ENCODE measurements around the gene PFKFB2.

The PFKFB2 gene

DNA sequence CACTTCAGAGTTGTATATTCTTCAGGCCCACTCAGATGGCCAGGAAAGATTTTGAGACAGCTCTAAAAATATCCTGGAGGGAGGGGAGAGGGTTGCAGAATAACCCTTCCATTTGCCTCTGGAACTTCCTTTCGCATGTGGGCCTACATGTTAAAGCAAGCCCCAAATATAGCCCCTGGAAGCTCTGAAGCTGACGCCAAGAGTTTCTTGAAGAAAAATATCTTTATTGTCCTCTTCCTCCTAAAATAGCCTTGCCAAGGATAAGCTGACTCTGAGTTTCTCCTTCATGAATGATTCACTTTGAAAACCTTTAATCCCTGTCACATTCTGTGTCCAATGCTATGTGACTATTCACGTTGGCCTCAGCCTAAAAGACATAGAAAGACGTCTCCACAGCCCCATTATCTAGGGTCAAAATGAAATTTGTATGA, 27.0 kb upstream of the PFKFB2 start:
- TF ChIP-seq, protein P1, sequence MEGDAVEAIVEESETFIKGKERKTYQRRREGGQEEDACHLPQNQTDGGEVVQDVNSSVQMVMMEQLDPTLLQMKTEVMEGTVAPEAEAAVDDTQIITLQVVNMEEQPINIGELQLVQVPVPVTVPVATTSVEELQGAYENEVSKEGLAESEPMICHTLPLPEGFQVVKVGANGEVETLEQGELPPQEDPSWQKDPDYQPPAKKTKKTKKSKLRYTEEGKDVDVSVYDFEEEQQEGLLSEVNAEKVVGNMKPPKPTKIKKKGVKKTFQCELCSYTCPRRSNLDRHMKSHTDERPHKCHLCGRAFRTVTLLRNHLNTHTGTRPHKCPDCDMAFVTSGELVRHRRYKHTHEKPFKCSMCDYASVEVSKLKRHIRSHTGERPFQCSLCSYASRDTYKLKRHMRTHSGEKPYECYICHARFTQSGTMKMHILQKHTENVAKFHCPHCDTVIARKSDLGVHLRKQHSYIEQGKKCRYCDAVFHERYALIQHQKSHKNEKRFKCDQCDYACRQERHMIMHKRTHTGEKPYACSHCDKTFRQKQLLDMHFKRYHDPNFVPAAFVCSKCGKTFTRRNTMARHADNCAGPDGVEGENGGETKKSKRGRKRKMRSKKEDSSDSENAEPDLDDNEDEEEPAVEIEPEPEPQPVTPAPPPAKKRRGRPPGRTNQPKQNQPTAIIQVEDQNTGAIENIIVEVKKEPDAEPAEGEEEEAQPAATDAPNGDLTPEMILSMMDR (IDR thresholded peaks at IDR 0.05; ENCODE audit: low read depth, low read length), result no peak
- H3K27me3 ChIP-seq, result peaks cover 60% of the 10 kb centered on the region
- no peak for DNase-seq
- H3K4me1 ChIP-seq, result no peaks in the 10 kb centered on the region
- no peaks in the 10 kb centered on the region for H3K36me3 ChIP-seq
- H3K9me3 ChIP-seq, result no peaks in the 10 kb centered on the region
- H3K4me3 ChIP-seq (ENCODE audit: low read depth, low read length), result no peak overlapping the region

DNA sequence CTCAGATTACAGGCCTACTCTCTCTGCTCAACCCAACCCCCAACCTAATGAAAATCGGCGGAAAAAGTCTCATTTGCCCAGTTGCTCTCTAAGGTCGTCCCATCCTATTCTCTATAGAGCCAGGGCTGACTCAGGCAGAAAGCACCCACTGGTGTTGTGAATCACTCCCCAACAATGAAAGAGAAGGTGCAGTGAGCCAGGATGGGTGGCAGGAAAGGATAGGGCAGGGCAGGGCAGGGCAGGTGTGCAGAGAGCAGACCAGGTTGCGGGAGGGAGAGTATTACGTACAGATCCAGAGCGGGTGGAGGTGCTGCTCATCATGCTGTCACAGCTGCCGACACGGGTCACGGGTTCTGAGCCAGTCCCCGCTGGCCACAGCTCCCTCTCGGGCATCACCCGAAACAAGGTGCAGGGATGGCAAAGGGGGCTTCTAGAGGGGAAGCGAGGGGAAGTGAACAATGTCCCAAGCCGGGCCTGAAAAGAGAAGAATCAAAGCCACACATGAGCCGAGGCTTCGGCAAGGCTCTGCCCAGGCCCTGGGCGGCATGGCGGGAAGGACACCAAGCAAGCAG, 25.8 kb upstream of the PFKFB2 start:
- Histone ChIP-seq H3K4me3 (ENCODE audit: low read depth, low read length) (no peak overlapping the region), H3K36me3 (no peaks in the 10 kb centered on the region), H3K4me1 (no peaks in the 10 kb centered on the region), H3K27me3 (peaks cover 66% of the 10 kb centered on the region), H3K9me3 (no peaks in the 10 kb centered on the region)
- TF ChIP-seq, protein P1 (IDR thresholded peaks at IDR 0.05; ENCODE audit: low read depth, low read length), result no peak
- DNase-seq, result no peak

DNA sequence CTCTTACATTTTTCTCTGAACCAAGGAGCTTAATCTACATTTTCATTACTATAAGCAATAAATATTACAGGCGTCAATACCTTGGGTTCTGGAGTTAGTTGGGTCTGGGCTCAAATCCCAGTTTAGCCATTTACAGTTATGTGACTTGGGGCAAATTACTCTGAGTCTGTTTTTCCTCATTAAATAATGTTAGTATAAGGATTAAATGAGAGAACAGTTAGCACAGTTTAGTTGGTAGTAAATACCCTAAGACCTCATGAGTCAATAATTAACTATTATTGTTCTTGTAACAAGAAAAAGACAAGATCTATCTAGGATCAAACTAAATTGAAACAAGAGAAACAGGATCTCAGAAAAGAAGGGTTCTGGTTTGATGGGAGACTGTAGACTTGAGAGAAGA, 25.2 kb upstream of the PFKFB2 start:
- TF ChIP-seq, protein P1 (IDR thresholded peaks at IDR 0.05; ENCODE audit: low read depth, low read length), result no peak
- Histone ChIP-seq H3K4me1 (no peaks in the 10 kb centered on the region), H3K4me3 (ENCODE audit: low read depth, low read length) (no peak overlapping the region), H3K27me3 (peaks cover 71% of the 10 kb centered on the region), H3K36me3 (no peaks in the 10 kb centered on the region), H3K9me3 (no peaks in the 10 kb centered on the region)
- DNase-seq, result no peak

DNA sequence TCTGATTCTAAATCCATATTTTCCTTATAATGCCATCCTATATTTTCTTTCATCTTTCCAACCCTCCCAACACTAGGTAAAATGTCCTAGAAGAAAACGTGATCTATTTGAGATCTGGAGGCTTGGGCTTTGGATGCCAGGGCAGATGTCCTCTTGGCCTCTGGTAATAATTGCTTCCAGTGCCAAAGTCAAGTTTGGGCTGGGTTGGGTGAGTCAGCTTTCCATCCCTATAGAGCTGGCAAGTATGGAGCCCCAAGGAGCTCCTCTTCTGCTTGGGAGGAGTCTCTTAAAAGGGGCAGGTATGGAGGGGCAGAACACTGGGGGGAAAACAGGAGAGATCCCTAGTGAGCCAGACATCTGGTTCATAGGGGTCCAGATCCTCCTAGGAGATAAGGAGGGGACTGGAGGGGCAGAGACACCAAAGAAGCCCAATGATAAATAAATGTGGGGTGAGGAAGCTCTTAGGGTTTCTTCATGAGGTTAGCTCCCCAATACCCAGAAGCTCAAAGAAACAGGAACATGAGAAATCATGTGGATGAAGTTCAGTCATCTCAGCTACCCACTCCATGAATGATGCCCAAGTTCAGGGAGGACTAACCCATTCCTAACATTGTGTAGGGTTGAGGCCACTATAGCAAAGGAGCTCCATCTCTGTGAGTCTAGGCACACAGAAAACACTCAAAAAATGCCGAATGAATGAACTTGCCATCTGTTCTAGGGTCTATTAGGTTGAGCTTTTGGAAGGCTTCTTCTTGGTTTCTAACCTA, 24.0 kb upstream of the PFKFB2 start:
- DNase-seq, result no peak
- H3K36me3 ChIP-seq, result no peaks in the 10 kb centered on the region
- peaks cover 82% of the 10 kb centered on the region for H3K27me3 ChIP-seq
- H3K9me3 ChIP-seq, result no peaks in the 10 kb centered on the region
- no peaks in the 10 kb centered on the region for H3K4me1 ChIP-seq
- H3K4me3 ChIP-seq (ENCODE audit: low read depth, low read length), result no peak overlapping the region
- TF ChIP-seq, protein P1 (IDR thresholded peaks at IDR 0.05; ENCODE audit: low read depth, low read length), result no peak

DNA sequence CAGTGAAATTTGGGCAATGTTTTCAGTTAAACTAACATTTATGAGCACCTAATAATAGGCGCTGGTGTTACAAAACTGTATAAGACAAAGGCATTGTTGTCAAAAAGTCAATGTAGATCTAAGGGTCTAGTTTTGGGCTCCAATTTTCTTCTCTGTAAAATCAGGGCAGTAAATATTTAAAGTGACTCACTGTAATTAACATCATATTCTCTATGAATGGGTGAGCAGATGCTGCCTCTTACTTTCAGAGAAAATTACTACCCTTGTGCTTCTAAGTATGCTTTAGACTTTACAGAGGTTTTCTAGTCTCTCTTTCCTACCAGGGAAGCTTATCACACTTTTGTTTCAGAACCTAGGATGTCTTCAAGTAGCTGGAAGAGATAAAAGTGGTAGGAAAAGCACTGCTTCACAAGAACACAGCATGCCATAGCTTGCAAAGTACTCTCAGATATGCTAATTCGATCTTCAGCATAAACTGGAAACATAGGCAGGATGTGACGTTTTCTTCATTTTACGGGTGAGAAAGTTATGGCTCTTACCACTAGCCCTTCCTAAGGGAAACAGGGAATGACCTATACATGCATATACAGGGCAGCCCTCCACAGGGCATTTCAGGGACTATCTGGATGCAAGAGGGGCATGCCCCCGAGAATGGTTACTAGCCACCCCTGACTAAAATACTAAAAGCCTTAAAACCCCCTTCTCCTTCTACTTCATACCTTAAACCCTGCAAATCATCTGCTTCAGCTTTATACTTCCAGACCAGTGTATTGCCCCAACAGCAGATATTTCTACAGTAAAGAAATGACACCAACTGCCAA, 23.2 kb upstream of the PFKFB2 start:
- Histone ChIP-seq H3K4me3 (ENCODE audit: low read depth, low read length) (no peak overlapping the region), H3K27me3 (peaks cover 90% of the 10 kb centered on the region), H3K9me3 (no peaks in the 10 kb centered on the region), H3K36me3 (no peaks in the 10 kb centered on the region), H3K4me1 (no peaks in the 10 kb centered on the region)
- TF ChIP-seq, protein P1 (IDR thresholded peaks at IDR 0.05; ENCODE audit: low read depth, low read length), result no peak
- no peak for DNase-seq

All from BE2C (cell line).